ENCODE measurements around the gene ACSL6.

Gene ACSL6

DNA sequence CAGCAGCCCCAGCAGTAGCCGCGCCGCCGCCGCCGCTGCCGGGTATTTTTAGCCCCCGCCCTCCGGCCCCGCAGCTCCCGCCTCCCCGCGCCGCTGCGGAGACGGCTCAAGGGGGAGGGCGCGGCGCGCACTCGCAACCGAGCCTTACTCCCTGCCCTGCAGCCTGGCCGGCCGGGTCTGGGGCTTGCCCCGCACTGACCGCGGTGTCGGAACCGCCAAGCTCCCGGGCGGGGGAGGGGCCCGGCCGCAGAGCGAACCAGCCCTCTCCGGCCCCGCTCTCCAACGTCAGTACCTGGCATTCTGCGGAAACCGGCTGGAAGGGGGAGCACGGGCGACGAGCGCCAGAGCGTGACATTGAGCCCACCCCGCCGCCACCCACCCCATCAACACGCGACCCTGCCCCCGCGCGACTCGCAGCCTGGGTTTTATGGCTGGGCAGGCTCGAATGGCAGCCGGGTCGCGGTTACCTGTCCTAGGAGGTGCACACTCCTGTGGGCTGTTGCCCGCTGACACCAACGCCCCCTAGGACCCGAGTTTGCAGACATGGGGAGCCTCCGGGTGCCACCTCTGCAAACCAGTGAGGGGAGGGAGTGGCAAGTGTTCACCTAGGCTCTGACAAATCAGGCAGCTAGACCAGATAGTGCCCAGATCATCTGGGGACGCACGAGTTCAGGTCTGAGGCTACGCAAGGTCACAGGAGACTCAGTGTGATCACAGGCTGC, at the start of gene ACSL6:
Gene ACSL6, minus strand, starts transcription at position 37 of the 722 bp plus-strand sequence. CDS start 105 bp downstream, outside the sequence.
- DNase-seq: peak; percentile 20

DNA sequence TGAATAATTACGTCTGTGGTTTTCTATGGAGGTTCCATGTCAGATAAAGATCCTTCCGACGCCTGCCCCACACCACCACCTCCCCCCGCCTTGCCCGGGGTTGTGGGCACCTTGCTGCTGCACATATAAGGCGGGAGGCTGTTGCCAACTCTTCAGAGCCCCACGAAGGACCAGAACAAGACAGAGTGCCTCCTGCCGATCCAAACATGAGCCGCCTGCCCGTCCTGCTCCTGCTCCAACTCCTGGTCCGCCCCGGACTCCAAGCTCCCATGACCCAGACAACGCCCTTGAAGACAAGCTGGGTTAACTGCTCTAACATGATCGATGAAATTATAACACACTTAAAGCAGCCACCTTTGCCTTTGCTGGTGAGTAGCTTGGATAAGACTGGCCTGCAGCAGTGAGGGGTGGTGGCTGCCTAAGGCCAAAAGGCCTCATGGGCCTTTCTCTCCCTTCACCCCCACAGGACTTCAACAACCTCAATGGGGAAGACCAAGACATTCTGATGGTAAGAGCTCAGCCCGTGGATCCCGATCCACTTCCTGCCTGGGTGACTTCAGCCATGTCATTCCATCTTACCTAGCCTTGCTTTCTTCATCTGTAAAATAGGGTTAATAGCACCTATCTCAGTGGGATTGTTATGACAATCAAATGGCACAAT, 49.2 kb upstream of the ACSL6 start, which contains the start of gene IL3:
Gene IL3, plus strand, starts transcription at position 155 of the 661 bp plus-strand sequence. Its CDS starts 52 bp downstream, at position 207.
- peak; percentile 6 for DNase-seq

DNA sequence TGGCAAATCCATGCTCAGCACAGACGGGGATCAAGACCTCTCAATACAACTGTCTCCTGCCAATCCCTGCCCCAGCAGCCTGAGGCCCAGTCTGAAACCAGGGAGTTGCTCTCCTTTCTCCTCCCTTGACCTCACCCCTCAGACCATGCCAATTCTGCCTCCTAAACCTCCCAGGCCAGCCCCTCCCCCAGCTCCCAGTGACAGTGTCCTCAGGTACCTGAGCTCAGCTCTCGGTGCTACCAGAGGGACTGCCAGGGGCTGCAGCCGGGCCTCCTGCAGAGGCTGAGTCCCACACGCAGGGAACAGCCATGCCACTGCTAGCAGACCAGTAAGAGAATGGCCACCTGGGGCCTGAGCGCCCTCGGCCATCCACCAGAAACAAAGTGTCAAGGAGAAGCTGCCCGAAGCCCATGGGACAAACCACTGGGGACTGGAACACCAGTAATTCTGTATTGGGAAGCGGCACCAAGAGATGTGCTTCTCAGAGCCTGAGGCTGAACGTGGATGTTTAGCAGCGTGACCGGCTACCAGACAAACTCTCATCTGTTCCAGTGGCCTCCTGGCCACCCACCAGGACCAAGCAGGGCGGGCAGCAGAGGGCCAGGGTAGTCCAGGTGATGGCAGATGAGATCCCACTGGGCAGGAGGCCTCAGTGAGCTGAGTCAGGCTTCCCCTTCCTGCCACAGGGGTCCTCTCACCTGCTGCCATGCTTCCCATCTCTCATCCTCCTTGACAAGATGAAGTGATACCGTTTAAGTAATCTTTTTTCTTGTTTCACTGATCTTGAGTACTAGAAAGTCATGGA, 48.4 kb upstream of the ACSL6 start:
- no peak for DNase-seq

DNA sequence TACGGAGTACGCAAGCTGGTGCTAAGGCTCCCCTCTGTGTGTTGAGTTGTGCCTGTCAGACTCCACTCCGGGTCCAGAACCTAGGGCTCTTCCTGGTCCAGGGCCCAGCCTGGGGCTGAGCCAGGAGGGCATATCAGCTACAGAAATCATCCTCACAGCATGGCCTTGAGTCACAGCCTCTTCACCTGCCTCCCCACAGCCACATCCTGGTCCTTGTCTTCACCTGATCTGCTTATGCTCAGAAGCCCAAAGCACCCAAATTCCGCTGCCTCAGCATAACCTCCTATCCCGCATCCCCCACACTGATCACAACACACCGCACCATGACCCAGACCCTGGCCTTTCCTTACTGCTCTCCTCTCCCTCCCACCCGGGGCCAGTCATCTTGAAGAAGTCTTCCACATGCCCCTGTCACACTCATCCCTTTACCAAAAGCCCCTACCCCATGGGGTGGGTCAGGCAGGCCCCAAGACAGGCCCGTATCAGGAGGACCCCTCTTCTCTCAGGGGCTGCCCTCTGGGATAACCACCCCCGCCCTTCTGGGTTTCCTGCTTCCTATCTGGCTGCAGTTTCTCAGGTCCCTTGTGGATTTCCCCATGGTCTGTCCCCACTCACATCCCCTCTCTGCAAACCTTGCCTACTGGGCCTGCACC, 47.7 kb upstream of the ACSL6 start:
- no peak for DNase-seq

- no peak for DNase-seq
Measured at GRCh38 chr5:132058646-132059042, 47.2 kb upstream of the ACSL6 start.

DNA sequence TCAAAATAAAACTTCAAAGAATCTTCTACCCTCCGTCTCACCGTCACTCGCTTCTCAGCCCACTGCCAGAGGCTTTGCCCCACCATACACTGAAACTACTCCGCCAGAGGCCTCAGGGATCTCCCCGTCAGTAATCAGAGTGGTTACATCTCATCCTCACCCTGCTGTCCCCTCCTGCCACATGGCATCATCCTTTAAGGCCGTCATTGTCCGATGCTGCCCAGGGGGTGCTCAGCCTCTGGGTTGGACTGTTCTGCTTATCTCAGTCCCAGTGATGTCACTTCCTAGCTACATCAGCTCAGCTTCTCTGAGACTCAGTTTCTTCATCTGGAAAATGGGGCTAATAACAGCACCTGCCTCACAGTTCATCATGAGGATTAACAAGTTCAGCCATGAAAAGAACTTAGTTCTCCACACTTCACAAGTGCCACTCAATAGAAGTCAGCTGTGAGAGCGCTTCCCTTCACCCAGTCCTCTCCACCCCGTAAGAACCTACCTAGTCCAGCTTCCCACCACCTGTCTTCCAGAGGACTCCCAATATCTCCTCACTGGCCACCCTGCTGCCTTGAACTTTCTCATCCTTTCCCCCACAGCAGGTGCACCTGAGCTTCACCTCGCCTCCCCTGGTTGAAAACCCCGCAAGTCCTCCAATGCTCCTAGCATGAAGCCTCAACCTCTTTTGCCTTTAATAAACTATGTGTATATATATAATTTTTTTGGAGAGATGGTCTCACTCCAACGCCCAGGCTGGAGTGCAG, 46.2 kb upstream of the ACSL6 start:
- no peak for DNase-seq

GRCh38 chr5:132056610-132057497, 45.4 kb upstream of the ACSL6 start:
- no peak for DNase-seq

GRCh38 chr5:132055808-132056609, 44.6 kb upstream of the ACSL6 start:
- DNase-seq: no peak

GRCh38 chr5:132055441-132055807, 44.0 kb upstream of the ACSL6 start:
- DNase-seq: no peak

DNA sequence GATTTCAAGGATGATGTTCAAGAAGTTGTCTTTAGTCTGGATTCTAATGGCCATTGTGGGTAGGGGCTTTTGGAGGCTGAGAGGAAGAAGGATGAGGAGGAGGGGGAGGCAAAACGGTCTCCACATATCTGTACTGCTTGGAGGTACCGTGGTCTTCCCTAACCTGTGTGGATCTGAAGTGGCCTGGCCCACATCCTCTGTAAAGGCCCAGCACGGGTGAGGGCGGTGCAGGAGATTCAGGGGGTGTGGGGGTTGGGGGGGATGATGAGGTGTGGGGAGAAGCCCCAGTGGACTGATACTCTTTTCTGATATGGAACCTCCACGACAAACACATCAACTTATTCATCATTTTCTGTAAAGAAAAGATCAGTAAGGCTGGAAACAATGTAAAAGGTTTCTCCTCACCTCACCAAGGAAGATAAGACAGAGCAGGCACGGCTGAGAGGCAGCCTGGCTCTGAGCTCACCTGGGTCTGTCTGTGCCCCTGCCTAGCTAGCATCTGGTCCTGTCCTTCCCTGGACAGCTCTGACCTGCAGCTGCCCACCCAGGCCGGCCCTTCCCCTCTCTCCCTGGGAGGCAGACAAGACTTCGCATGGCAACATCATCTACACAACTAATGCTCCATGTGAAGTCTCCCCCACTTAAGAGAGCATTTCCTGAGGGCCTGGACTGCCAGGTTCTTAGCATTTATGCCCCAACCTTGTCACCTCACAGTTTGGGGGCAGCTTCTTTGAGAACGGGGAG, 43.4 kb upstream of the ACSL6 start:
- DNase-seq: no peak

- DNase-seq: no peak
Measured at GRCh38 chr5:132054031-132054696, 42.7 kb upstream of the ACSL6 start.

- no peak for DNase-seq
Measured at GRCh38 chr5:132053483-132053882, 42.0 kb upstream of the ACSL6 start.

- DNase-seq: no peak
Measured at GRCh38 chr5:132052520-132052919, 41.1 kb upstream of the ACSL6 start.

DNA sequence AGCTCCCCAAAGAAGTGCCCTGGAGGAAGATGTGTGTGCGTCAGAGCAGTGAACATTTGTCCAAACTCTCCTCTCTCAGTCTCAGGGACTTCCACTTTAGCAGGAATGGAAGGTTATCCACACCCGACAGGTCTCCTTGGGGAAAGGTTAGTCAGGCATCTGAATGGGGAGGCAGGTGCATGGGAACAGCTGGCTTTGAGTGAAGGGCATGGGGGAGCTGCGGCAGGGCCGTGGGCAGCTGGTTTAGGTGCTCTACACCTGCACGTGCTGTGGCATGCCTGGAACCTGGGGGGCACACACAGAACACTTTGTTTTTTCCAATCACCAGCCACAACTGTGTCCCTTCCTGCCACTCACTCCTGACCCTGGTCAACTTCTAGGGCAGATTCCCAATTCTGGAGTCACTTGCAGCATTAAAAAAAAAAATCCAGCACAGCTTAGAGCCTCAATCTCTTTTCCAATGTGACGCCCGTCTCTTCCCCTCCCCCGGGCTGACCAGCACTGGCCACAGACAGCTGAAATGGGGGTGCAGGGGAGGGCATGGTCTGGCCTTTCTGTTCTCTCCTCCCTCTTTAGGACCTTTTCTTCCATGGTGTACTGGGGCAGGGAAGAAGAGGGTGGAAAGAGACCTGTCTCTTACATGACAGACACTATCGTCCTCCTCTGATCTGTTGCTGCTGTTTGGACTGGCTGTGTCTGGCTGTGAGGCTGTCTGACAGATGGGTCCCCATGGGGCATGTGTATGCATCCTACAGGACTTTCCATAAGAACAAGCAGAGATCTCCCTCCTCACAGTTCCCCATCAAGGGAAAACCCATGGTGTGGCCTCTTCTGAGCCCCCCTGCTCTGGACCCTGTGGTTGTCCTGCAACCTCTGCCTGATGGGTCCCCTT, 39.4 kb upstream of the ACSL6 start:
- no peak for DNase-seq

- DNase-seq: no peak
Measured at GRCh38 chr5:132050136-132050535, 38.7 kb upstream of the ACSL6 start.

GRCh38 chr5:132049559-132049958, 38.1 kb upstream of the ACSL6 start:
- DNase-seq: no peak

GRCh38 chr5:132049093-132049492, 37.6 kb upstream of the ACSL6 start:
- no peak for DNase-seq

GRCh38 chr5:132046880-132047299, 35.4 kb upstream of the ACSL6 start:
- no peak for DNase-seq

Measured in right hindlimb (tissue), 1 donor.